Lower leg skin (tissue), 3 donors: Measurements from ENCODE around the gene ATP2B2.

Experiments used
- CTCF ChIP-seq, 3 donors: fragments of 450-650 bp; IDR thresholded peaks; one replicate each; pipeline ENCODE4 v1.5.1; 2016; ENCODE audit warnings: antibody characterized with exemption in 3 of 3, mild to moderate bottlenecking in 3 of 3, moderate library complexity in 2 of 3
- POLR2A ChIP-seq, 2 donors: fragments of 450-650 bp; IDR thresholded peaks; one replicate each; pipeline ENCODE4 v1.6.1; 2016 to 2017; ENCODE audit warnings: antibody characterized with exemption in 2 of 2, mild to moderate bottlenecking in 1 of 2, moderate library complexity in 1 of 2

- TF ChIP-seq CTCF (IDR thresholded peaks at IDR 0.05) (no peak), POLR2A (IDR thresholded peaks at IDR 0.05) (no peak)
These were observed 48.3 kb upstream of the ATP2B2 start for GRCh38 chr3:10553591-10554235.
